HCT116 (cell line): Measurements from ENCODE around the gene DLG5.

Source experiments
- SIN3A ChIP-seq: IDR thresholded peaks from 2 replicates; pipeline ENCODE4 v1.6.1; 2012; ENCODE audit warnings: low read depth
- SRF ChIP-seq: IDR thresholded peaks from 2 replicates; pipeline ENCODE4 v1.6.1; 2012; ENCODE audit warnings: low read depth

DNA sequence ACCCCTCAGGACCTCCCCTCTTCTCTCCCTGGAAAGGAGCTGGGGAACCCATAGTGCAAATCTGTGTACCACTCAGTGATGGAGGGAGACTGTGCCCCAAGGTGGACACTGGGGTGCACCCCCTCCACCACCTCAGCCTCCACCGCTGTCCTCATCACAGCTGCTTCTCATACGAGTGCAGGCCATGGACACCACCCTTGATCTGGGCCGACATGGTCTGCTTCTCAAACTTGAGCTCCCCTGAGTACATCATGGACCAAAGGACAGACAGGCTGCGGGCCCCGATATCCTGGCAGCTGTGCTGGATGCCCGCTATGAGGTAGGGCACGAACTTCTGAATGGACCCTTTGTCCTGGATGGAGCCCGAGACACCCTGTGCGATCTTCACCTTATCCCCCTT, 146.4 kb downstream of the DLG5 start:
- TF ChIP-seq SRF, result no peak
- TF ChIP-seq SIN3A, result no peak
